Gastroesophageal sphincter (tissue), 4 donors: ENCODE measurements around the gene RBM15. TPM values are rescaled to one million over a fixed set of nuclear protein-coding genes. Genes with fewer than 3 reads are reported as not detected.
A peak's percentile ranks its signal among the peaks of the same experiment; 100 is the strongest.

Source experiments
- ATAC-seq: fragments of 150-250 bp; one replicate; pipeline ENCODE4 v1.9.1; 2016; ENCODE audit warnings: mild to moderate bottlenecking, moderate library complexity
- H3K27ac ChIP-seq, 4 donors: fragments of 200-600 bp; sonication (generic) in 3 of 4; 1 replicate in 3 of 4; 2 replicates in 1 of 4; pipeline ENCODE4 v1.5.1; 2016 to 2019
- H3K27me3 ChIP-seq: fragments of 200-600 bp; sonication (generic); one replicate; pipeline ENCODE4 v1.5.1; 2019
- H3K36me3 ChIP-seq, 2 donors: fragments of 200-600 bp; sonication (generic); one replicate each; pipeline ENCODE4 v1.5.1; 2019; ENCODE audit warnings: control low read depth in 1 of 2
- H3K4me1 ChIP-seq, 3 donors: fragments of 200-600 bp; sonication (generic); 1 replicate in 2 of 3; 2 replicates in 1 of 3; pipeline ENCODE4 v1.5.1; 2016 to 2019; ENCODE audit warnings: control low read depth in 2 of 3
- H3K4me3 ChIP-seq, 2 donors: fragments of 200-600 bp; sonication (generic); one replicate each; pipeline ENCODE4 v1.5.1; 2019; ENCODE audit warnings: mild to moderate bottlenecking in 1 of 2, moderate library complexity in 1 of 2
- H3K9me3 ChIP-seq, 3 donors: fragments of 200-600 bp; sonication (generic); one replicate each; pipeline ENCODE4 v1.5.1; 2017 to 2019; ENCODE audit warnings: control low read depth in 2 of 3
- CTCF ChIP-seq, 4 experiments: fragments of 200-600 bp in 2 of 4; fragments of 450-650 bp in 2 of 4; sonication (generic) in 1 of 4; IDR thresholded peaks; one replicate each; pipeline ENCODE4 v1.5.1; 2017 to 2019; ENCODE audit warnings: antibody characterized with exemption in 4 of 4, mild to moderate bottlenecking in 2 of 4, moderate library complexity in 2 of 4
- EP300 ChIP-seq: sonication (generic); formaldehyde crosslinking; IDR thresholded peaks from one replicate; pipeline ENCODE4 v1.6.1; 2017; ENCODE audit warnings: antibody characterized with exemption, mild to moderate bottlenecking
- POLR2A ChIP-seq, 2 donors: fragments of 450-650 bp; IDR thresholded peaks; one replicate each; pipeline ENCODE4 v1.6.1; 2017; ENCODE audit warnings: antibody characterized with exemption in 2 of 2, mild to moderate bottlenecking in 2 of 2, moderate library complexity in 1 of 2
- POLR2AphosphoS5 ChIP-seq: sonication (generic); formaldehyde crosslinking; IDR thresholded peaks from one replicate; pipeline ENCODE4 v1.6.1; 2017; ENCODE audit warnings: antibody characterized with exemption
- WGBS, 2 donors: methylation state at CpG; one replicate each; pipeline ENCODE4 v1.1.5; 2018; ENCODE audit warnings: low coverage in 1 of 2; 5-methylcytosine and 5-hydroxymethylcytosine counted together
- total RNA-seq, 4 donors: library from RNA; depleted of rRNA; stranded (reverse); fragments of >200 nt; gene quantifications; one replicate each; pipeline ENCODE4 v1.1.0, GENCODE V29; 2016

The RBM15 gene
- total RNA-seq, 4 donors from 2014 or later = 16.7 to 36.9 (median 30.2) TPM

- H3K27ac ChIP-seq = no peak overlapping the region
- TF ChIP-seq POLR2AphosphoS5 = no peak
- no peak for TF ChIP-seq POLR2A (IDR thresholded peaks at IDR 0.05)
- no peak for TF ChIP-seq EP300
- TF ChIP-seq CTCF (IDR thresholded peaks at IDR 0.05) = no peak
- no peaks in the 10 kb centered on the region for H3K36me3 ChIP-seq
- H3K4me3 ChIP-seq = no peak overlapping the region
- H3K27me3 ChIP-seq = no peaks in the 10 kb centered on the region
- no peaks in the 10 kb centered on the region for H3K4me1 ChIP-seq
- no peaks in the 10 kb centered on the region for H3K9me3 ChIP-seq
- ATAC-seq = no peak
These were observed 10.9 kb upstream of the RBM15 start for GRCh38 chr1:110328274-110328673.

- no peaks in the 10 kb centered on the region for H3K36me3 ChIP-seq
- no peak for ATAC-seq
- H3K9me3 ChIP-seq = no peaks in the 10 kb centered on the region
- H3K27me3 ChIP-seq = no peaks in the 10 kb centered on the region
- WGBS, 2 donors = 64 to 86% methylated on average over 3 of the region's 3 CpGs
- no peaks in the 10 kb centered on the region for H3K4me1 ChIP-seq
- no peak overlapping the region for H3K27ac ChIP-seq
- TF ChIP-seq CTCF (IDR thresholded peaks at IDR 0.05) = no peak
- TF ChIP-seq EP300 = no peak
- TF ChIP-seq POLR2A (IDR thresholded peaks at IDR 0.05) = no peak
- TF ChIP-seq POLR2AphosphoS5 = no peak
- H3K4me3 ChIP-seq = no peak overlapping the region
These were observed 10.5 kb upstream of the RBM15 start for GRCh38 chr1:110328700-110329099.

- no peak for ATAC-seq
- no peak for TF ChIP-seq POLR2A (IDR thresholded peaks at IDR 0.05)
- no peak for TF ChIP-seq EP300
- TF ChIP-seq CTCF (IDR thresholded peaks at IDR 0.05) = no peak
- no peak for TF ChIP-seq POLR2AphosphoS5
- Histone ChIP-seq H3K9me3 (no peaks in the 10 kb centered on the region), H3K4me3 (no peak overlapping the region), H3K27ac (no peak overlapping the region), H3K27me3 (no peaks in the 10 kb centered on the region), H3K36me3 (no peaks in the 10 kb centered on the region), H3K4me1 (peaks cover under 1 to 14% (median 3%) of the 10 kb centered on the region in 3 donors)
- no CpG with 5 or more reads among the region's 1 CpG for WGBS, 2 donors
These were observed 3.9 kb upstream of the RBM15 start for GRCh38 chr1:110335265-110335664.

GRCh38 chr1:110336300-110337039 lies 2.7 kb upstream of the RBM15 start:
- Histone ChIP-seq H3K4me1 (peaks cover 4 to 26% (median 15%) of the 10 kb centered on the region in 3 donors), H3K27me3 (no peaks in the 10 kb centered on the region), H3K9me3 (no peaks in the 10 kb centered on the region), H3K27ac (no peak overlapping the region), H3K36me3 (peaks cover 0 to 10% of the 10 kb centered on the region in 2 donors), H3K4me3 (no peak overlapping the region)
- WGBS, 2 donors = 64% methylated on average over 1 of the region's 1 CpG; no CpG with 5 or more reads in 1 of the 2 donors
- ATAC-seq = no peak
- TF ChIP-seq CTCF (IDR thresholded peaks at IDR 0.05) (no peak), POLR2A (IDR thresholded peaks at IDR 0.05) (no peak), EP300 (no peak), POLR2AphosphoS5 (no peak)

- 0 to 3% methylated on average over 16 to 18 of the region's 36 CpGs for WGBS, 2 donors
- ATAC-seq = peak; percentile 28
- TF ChIP-seq POLR2A (IDR thresholded peaks at IDR 0.05) (no peak), CTCF (IDR thresholded peaks at IDR 0.05) (no peak), POLR2AphosphoS5 (no peak), EP300 (no peak)
These were observed 1.4 kb upstream of the RBM15 start for GRCh38 chr1:110337704-110338308.

More at GRCh38 chr1:110337704-110338308, 1.4 kb upstream of the RBM15 start:
- no peaks in the 10 kb centered on the region for H3K27me3 ChIP-seq
- H3K4me1 ChIP-seq = peaks cover 4 to 40% (median 24%) of the 10 kb centered on the region in 3 donors
- peak overlapping the region; percentile 45 to 80 for H3K4me3 ChIP-seq
- peak overlapping the region; percentile 72 to 99 (median 94) for H3K27ac ChIP-seq
- peaks cover 0 to 18% of the 10 kb centered on the region in 2 donors for H3K36me3 ChIP-seq
- no peaks in the 10 kb centered on the region for H3K9me3 ChIP-seq
